Lower leg skin (tissue), 3 donors: ENCODE results near the gene HOXA5.

Source experiments
- POLR2A ChIP-seq, 2 donors: fragments of 450-650 bp; IDR thresholded peaks; one replicate each; pipeline ENCODE4 v1.6.1; 2016 to 2017; ENCODE audit warnings: antibody characterized with exemption in 2 of 2, mild to moderate bottlenecking in 1 of 2, moderate library complexity in 1 of 2
- TF ChIP-seq, protein P1 (sequence below), 3 donors: fragments of 450-650 bp; IDR thresholded peaks; one replicate each; pipeline ENCODE4 v1.5.1; 2016; ENCODE audit warnings: antibody characterized with exemption in 3 of 3, mild to moderate bottlenecking in 3 of 3, moderate library complexity in 2 of 3

DNA sequence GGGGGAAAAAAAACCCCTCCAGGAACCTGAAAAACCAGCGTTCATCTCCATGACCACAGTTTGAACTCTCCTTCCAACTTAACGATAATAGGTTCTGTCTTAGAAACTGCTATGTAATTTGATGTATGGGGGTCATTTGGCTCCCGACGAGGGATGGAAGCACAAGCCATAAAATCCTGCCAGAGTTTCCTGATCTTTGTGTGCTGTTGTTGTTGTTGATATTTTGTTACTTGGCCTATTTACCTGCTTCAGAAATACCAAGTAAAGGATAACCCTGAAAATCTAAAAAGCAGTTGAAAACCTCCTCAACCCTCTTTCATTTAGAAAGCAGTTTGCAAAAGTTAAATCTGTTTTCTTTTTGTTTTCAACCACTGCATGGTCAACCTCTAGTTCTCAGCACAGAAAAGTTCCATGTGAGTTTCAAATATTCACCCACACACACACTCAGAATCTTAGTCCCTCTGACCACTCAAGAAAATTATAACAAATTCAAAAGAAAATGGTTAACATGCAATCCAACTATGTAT is 31.7 kb downstream of the HOXA5 start:
- TF ChIP-seq, protein P1, sequence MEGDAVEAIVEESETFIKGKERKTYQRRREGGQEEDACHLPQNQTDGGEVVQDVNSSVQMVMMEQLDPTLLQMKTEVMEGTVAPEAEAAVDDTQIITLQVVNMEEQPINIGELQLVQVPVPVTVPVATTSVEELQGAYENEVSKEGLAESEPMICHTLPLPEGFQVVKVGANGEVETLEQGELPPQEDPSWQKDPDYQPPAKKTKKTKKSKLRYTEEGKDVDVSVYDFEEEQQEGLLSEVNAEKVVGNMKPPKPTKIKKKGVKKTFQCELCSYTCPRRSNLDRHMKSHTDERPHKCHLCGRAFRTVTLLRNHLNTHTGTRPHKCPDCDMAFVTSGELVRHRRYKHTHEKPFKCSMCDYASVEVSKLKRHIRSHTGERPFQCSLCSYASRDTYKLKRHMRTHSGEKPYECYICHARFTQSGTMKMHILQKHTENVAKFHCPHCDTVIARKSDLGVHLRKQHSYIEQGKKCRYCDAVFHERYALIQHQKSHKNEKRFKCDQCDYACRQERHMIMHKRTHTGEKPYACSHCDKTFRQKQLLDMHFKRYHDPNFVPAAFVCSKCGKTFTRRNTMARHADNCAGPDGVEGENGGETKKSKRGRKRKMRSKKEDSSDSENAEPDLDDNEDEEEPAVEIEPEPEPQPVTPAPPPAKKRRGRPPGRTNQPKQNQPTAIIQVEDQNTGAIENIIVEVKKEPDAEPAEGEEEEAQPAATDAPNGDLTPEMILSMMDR (IDR thresholded peaks at IDR 0.05), result no peak
- no peak for TF ChIP-seq POLR2A (IDR thresholded peaks at IDR 0.05)
